Fibroblast of lung (primary cell): ENCODE data around the gene C16orf82.

Source experiments
- CTCF ChIP-seq, 2 donors: IDR thresholded peaks in 1 of 2; conservative IDR thresholded peaks in 1 of 2; 1 replicate in 1 of 2; 2 replicates in 1 of 2; pipeline ENCODE4 v1.5.1; 2011 to 2012; ENCODE audit warnings: low read length in 2 of 2, control low read depth in 1 of 2, inconsistent platforms in 1 of 2, low read depth in 1 of 2, mild to moderate bottlenecking in 1 of 2
- EZH2 ChIP-seq: IDR thresholded peaks from 2 replicates; pipeline ENCODE4 v1.5.1; 2012; ENCODE audit warnings: low read length, control low read depth, mild to moderate bottlenecking; ENCODE audit errors: missing control alignments

- TF ChIP-seq EZH2: no peak
- TF ChIP-seq CTCF (conservative IDR thresholded peaks at IDR 0.05 in 1 of 2, IDR thresholded peaks at IDR 0.05 in 1 of 2; ENCODE audit: low read depth in 1 of 2, low read length in 2 of 2): no peak
Measured at GRCh38 chr16:27033281-27033979, 33.3 kb upstream of the C16orf82 start.
